CD14-positive monocyte (primary cell): ENCODE results near the gene VOPP1. TPM values are rescaled to one million over a fixed set of nuclear protein-coding genes. Genes with fewer than 3 reads are reported as not detected.
"Not testable (repeated sequence)": the region's sequence is repeated elsewhere in the genome, so short reads cannot be mapped to it uniquely, and the experiment has no call there.

Experiments
- DNase-seq, 3 donors: peaks; one replicate each; pipeline ENCODE4 v3.0.0-alpha.2; 2011 to 2022
- H2AFZ ChIP-seq: 2 replicates; pipeline ENCODE4 v1.6.0; 2012; ENCODE audit warnings: mild to moderate bottlenecking, low read depth, low read length, inconsistent platforms; ENCODE audit not compliant: insufficient read depth, poor library complexity, severe bottlenecking
- H3K27ac ChIP-seq, 2 donors: 1 replicate in 1 of 2; 2 replicates in 1 of 2; pipeline ENCODE4 v1.5.1; 2012 to 2013; ENCODE audit warnings: low read length in 2 of 2, control low read depth in 1 of 2, inconsistent platforms in 1 of 2, low read depth in 1 of 2, mild to moderate bottlenecking in 1 of 2
- H3K27me3 ChIP-seq, 2 donors: one replicate each; pipeline versions ENCODE4 v1.6.0 to v1.6.1; 2011 to 2013; ENCODE audit warnings: low read length in 2 of 2; ENCODE audit not compliant: control insufficient read depth in 2 of 2, insufficient read depth in 2 of 2
- H3K36me3 ChIP-seq, 2 donors: replicated peaks in 1 of 2; 1 replicate in 1 of 2; 2 replicates in 1 of 2; pipeline versions ENCODE4 v1.5.1 to v1.6.1; 2012 to 2013; ENCODE audit warnings: low read length in 2 of 2, control low read depth in 1 of 2, inconsistent platforms in 1 of 2, mild to moderate bottlenecking in 1 of 2; ENCODE audit not compliant: insufficient read depth in 2 of 2, control insufficient read depth in 1 of 2
- H3K4me1 ChIP-seq, 2 donors: 1 replicate in 1 of 2; 2 replicates in 1 of 2; pipeline versions ENCODE4 v1.5.1 to v1.6.1; 2012 to 2013; ENCODE audit warnings: low read length in 2 of 2, control low read depth in 1 of 2, inconsistent platforms in 1 of 2, mild to moderate bottlenecking in 1 of 2, moderate library complexity in 1 of 2; ENCODE audit not compliant: insufficient read depth in 2 of 2, control insufficient read depth in 1 of 2
- H3K4me2 ChIP-seq: replicated peaks from 2 replicates; pipeline ENCODE3; 2012; ENCODE audit warnings: low read length, moderate library complexity, mild to moderate bottlenecking; ENCODE audit not compliant: poor library complexity, severe bottlenecking; ENCODE audit errors: extremely low read depth
- H3K4me3 ChIP-seq, 3 experiments: fragments of 200-600 bp in 1 of 3; sonication (generic) in 1 of 3; replicated peaks in 1 of 3; 1 replicate in 2 of 3; 2 replicates in 1 of 3; pipeline ENCODE4 v1.5.1; 2011 to 2013; ENCODE audit warnings: low read length in 3 of 3, mild to moderate bottlenecking in 3 of 3, control low read depth in 2 of 3, low read depth in 2 of 3, inconsistent platforms in 1 of 3, moderate library complexity in 1 of 3
- H3K79me2 ChIP-seq: 2 replicates; pipeline ENCODE4 v1.6.0; 2012; ENCODE audit warnings: mild to moderate bottlenecking, control low read depth, inconsistent platforms, low read length, moderate library complexity; ENCODE audit not compliant: insufficient read depth
- H3K9ac ChIP-seq: 2 replicates; pipeline ENCODE4 v1.6.0; 2017; ENCODE audit warnings: low read length, mild to moderate bottlenecking; ENCODE audit not compliant: insufficient read depth, poor library complexity, severe bottlenecking
- H3K9me3 ChIP-seq, 2 donors: replicated peaks in 1 of 2; 1 replicate in 1 of 2; 2 replicates in 1 of 2; pipeline versions ENCODE4 v1.5.1 to v1.6.1; 2012 to 2013; ENCODE audit warnings: low read length in 2 of 2, control low read depth in 1 of 2; ENCODE audit not compliant: control insufficient read depth in 1 of 2, insufficient read depth in 1 of 2
- H4K20me1 ChIP-seq: 2 replicates; pipeline ENCODE4 v1.6.0; 2012; ENCODE audit warnings: mild to moderate bottlenecking, low read length, control low read depth, moderate library complexity; ENCODE audit not compliant: insufficient read depth
- H3K27ac Mint-ChIP-seq, 7 donors: one replicate each; pipeline ENCODE4 v1.8.0; 2020; ENCODE audit warnings: mild to moderate bottlenecking in 7 of 7, mixed read lengths in 7 of 7, moderate library complexity in 6 of 7, inconsistent platforms in 2 of 7
- H3K27me3 Mint-ChIP-seq, 3 donors: one replicate each; pipeline ENCODE4 v1.8.0; 2021 to 2022; ENCODE audit warnings: low read depth in 3 of 3, mild to moderate bottlenecking in 3 of 3, mixed read lengths in 3 of 3, moderate library complexity in 3 of 3, inconsistent platforms in 1 of 3
- H3K36me3 Mint-ChIP-seq, 2 donors: one replicate each; pipeline ENCODE4 v1.8.0; 2020; ENCODE audit warnings: mixed read lengths in 2 of 2, inconsistent platforms in 1 of 2, mild to moderate bottlenecking in 1 of 2
- H3K4me1 Mint-ChIP-seq: one replicate; pipeline ENCODE4 v1.8.0; 2020; ENCODE audit warnings: mild to moderate bottlenecking, mixed read lengths
- H3K4me3 Mint-ChIP-seq, 2 donors: one replicate each; pipeline ENCODE4 v1.8.0; 2020; ENCODE audit warnings: mild to moderate bottlenecking in 2 of 2, mixed read lengths in 2 of 2, moderate library complexity in 1 of 2
- H3K9me3 Mint-ChIP-seq, 7 donors: one replicate each; pipeline ENCODE4 v1.8.0; 2020 to 2022; ENCODE audit warnings: mixed read lengths in 7 of 7, mild to moderate bottlenecking in 6 of 7, moderate library complexity in 6 of 7, inconsistent platforms in 2 of 7
- WGBS: methylation state at CpG from one replicate; pipeline ENCODE4 v1.1.5; 2013; ENCODE audit warnings: missing lambda C conversion rate; ENCODE audit not compliant: insufficient coverage; 5-methylcytosine and 5-hydroxymethylcytosine counted together
- intact Hi-C, 2 donors: fragments of 100-400 bp; cut with micrococcal nuclease; formaldehyde crosslinking; loops; one replicate each; pipeline versions ENCODE4 v1.15.0 to v1.15.1; 2023
- polyA plus RNA-seq, 3 donors: library from polyadenylated mRNA; depleted of rRNA in 1 of 3; unstranded in 2 of 3; stranded (reverse) in 1 of 3; fragments of 300-500 nt in 2 of 3; fragments of >200 nt in 1 of 3; fragmentation: Illumina TruSeq in 2 of 3; gene quantifications; 1 replicate in 2 of 3; 2 replicates in 1 of 3; pipeline ENCODE4 v1.2.3, GENCODE V29; 2012 to 2021
- TF ChIP-seq, protein P1 (sequence below): fragments of 200-600 bp; IDR thresholded peaks from one replicate; pipeline ENCODE4 v1.8.0; 2022; ENCODE audit warnings: antibody characterized with exemption, mild to moderate bottlenecking

VOPP1 gene
- polyA plus RNA-seq, 3 donors: 16.7 to 22.1 (median 18.0) TPM

DNA sequence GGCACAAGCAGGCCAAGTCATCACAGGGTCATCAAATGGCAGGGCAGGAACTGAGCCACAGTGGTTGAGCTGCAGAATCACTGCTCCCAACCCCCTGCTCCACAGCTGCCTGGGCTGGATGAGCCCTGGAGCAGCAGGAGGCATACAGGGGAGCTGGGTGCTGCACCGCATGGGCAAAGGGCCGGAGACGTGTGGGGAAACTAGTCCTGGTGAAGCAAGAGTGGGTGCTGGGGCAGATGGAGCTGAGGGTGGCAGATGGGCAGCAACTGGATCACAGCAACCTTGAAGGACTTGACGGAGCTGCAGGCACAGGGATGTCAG, 16.0 kb upstream of the VOPP1 start:
- Histone ChIP-seq H3K27me3 (no peaks in the 10 kb centered on the region), H3K36me3 (no peaks in the 10 kb centered on the region), H3K9me3 (no peaks in the 10 kb centered on the region), H3K4me1 (no peaks in the 10 kb centered on the region), H4K20me1 (no peaks in the 10 kb centered on the region), H3K27ac (no peak overlapping the region), H3K4me2 (no peak overlapping the region), H3K4me3 (no peak overlapping the region), H2AFZ (no peak overlapping the region), H3K9ac (no peak overlapping the region), H3K79me2 (no peaks in the 10 kb centered on the region)
- Mint-ChIP-seq H3K27me3 (peaks cover 6 to 20% (median 12%) of the 10 kb centered on the region in 3 donors), H3K9me3 (peaks cover 0 to under 1% (median 0%) of the 10 kb centered on the region in 7 donors), H3K27ac (peak overlapping the region in 1 of 7 donors; percentile 50), H3K36me3 (no peaks in the 10 kb centered on the region), H3K4me1 (peaks cover 5% of the 10 kb centered on the region), H3K4me3 (no peak overlapping the region)
- no peak for DNase-seq
- WGBS: 90% methylated on average over 2 of the region's 4 CpGs
- intact Hi-C loops: no loop called here
- TF ChIP-seq, protein P1, sequence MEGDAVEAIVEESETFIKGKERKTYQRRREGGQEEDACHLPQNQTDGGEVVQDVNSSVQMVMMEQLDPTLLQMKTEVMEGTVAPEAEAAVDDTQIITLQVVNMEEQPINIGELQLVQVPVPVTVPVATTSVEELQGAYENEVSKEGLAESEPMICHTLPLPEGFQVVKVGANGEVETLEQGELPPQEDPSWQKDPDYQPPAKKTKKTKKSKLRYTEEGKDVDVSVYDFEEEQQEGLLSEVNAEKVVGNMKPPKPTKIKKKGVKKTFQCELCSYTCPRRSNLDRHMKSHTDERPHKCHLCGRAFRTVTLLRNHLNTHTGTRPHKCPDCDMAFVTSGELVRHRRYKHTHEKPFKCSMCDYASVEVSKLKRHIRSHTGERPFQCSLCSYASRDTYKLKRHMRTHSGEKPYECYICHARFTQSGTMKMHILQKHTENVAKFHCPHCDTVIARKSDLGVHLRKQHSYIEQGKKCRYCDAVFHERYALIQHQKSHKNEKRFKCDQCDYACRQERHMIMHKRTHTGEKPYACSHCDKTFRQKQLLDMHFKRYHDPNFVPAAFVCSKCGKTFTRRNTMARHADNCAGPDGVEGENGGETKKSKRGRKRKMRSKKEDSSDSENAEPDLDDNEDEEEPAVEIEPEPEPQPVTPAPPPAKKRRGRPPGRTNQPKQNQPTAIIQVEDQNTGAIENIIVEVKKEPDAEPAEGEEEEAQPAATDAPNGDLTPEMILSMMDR: no peak

DNA sequence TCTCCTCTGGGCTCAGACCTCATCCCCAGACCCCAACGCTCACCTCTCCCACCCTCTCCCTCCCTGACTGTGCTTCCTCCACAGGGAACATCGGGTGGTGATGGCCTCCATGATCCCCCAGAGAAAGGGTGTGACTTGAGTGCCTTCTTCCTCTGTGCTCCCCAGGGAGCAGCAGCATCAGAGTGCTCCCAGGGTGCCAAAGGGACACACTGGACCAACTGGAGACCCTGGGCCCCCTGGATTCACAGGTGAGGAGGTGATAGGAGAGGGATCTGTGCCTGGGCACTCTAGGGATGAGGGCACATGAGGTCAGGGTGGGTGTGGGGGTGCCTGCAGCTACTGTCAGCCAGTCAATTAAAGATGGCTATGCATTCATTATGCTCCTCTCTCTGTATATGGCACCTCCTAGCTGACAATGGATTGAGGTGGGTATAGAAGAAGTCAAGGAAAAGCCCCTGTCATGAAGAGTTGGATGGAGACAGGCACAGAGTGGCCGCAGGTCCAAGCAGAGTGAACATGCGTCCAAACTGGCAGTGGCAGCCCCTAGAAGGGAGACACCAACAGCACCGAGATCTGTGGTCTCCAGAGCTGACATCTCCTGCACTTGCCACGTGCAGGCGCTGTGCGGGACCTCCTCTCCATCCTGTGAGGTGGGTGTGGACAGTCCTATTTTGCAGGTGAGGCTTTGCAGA, 15.5 kb upstream of the VOPP1 start:
- peaks cover under 1% of the 10 kb centered on the region for H3K4me1 Mint-ChIP-seq
- Histone ChIP-seq H3K9ac (no peak overlapping the region), H3K27ac (no peak overlapping the region), H3K4me1 (no peaks in the 10 kb centered on the region), H4K20me1 (no peaks in the 10 kb centered on the region), H3K9me3 (peaks cover 0 to 3% of the 10 kb centered on the region in 2 donors), H2AFZ (no peak overlapping the region), H3K79me2 (no peaks in the 10 kb centered on the region), H3K4me3 (no peak overlapping the region), H3K36me3 (no peaks in the 10 kb centered on the region), H3K27me3 (no peaks in the 10 kb centered on the region), H3K4me2 (no peak overlapping the region)
- no peak for DNase-seq
- TF ChIP-seq, protein P1: no peak
- H3K4me3 Mint-ChIP-seq: no peak overlapping the region
- no peak overlapping the region for H3K27ac Mint-ChIP-seq
- peaks cover 0 to 3% (median 0%) of the 10 kb centered on the region in 7 donors for H3K9me3 Mint-ChIP-seq
- WGBS: 80% methylated on average over 7 of the region's 8 CpGs
- peaks cover 6 to 20% (median 12%) of the 10 kb centered on the region in 3 donors for H3K27me3 Mint-ChIP-seq
- H3K36me3 Mint-ChIP-seq: no peaks in the 10 kb centered on the region
- intact Hi-C loops: no loop called here

DNA sequence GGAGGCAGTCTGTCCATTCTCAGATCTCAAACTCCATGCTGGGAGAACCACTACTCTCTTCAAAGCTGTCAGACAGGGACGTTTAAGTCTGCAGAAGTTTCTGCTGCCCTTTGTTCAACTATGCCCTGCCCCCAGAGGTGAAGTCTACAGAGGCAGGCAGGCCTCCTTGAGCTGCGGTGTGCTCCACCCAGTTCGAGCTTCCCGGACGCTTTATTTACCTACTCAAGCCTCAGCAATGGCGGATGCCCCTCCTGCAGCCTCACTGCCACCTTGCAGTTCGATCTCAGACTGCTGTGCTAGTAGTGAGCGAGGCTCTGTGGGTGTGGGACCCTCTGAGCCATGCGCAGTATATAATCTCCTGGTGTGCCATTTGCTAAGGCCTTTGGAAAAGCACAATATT, 10.4 kb upstream of the VOPP1 start:
- H3K4me3 Mint-ChIP-seq, intact Hi-C loops, H3K36me3 Mint-ChIP-seq, H2AFZ ChIP-seq, H3K4me1 ChIP-seq, H3K79me2 ChIP-seq, H3K4me2 ChIP-seq, H4K20me1 ChIP-seq, H3K9me3 ChIP-seq, H3K4me3 ChIP-seq, H3K27ac Mint-ChIP-seq, H3K4me1 Mint-ChIP-seq, H3K36me3 ChIP-seq, H3K27me3 ChIP-seq, H3K9ac ChIP-seq, H3K27ac ChIP-seq, DNase-seq: not testable (repeated sequence)
- peaks cover 6 to 19% (median 7%) of the 10 kb centered on the region in 3 donors for H3K27me3 Mint-ChIP-seq
- H3K9me3 Mint-ChIP-seq: peaks cover 0 to 15% (median 2%) of the 10 kb centered on the region in 7 donors
- WGBS: 93% methylated on average over 7 of the region's 9 CpGs
